HUES48 (cell line): Measurements from ENCODE around the gene ZNF584.

Experiments
- H3K27ac ChIP-seq: one replicate; pipeline ENCODE4 v1.7.0; 2013; ENCODE audit warnings: low read depth, low read length, inconsistent platforms
- H3K27me3 ChIP-seq: 2 replicates; pipeline ENCODE4 v1.6.1; 2013; ENCODE audit warnings: mild to moderate bottlenecking, low read length; ENCODE audit not compliant: control insufficient read depth, insufficient read depth
- H3K36me3 ChIP-seq: 2 replicates; pipeline ENCODE4 v1.6.1; 2013; ENCODE audit warnings: low read length; ENCODE audit not compliant: control insufficient read depth, insufficient read depth
- H3K4me1 ChIP-seq: 2 replicates; pipeline ENCODE4 v1.6.1; 2013; ENCODE audit warnings: mild to moderate bottlenecking, low read length; ENCODE audit not compliant: control insufficient read depth, insufficient read depth
- H3K4me3 ChIP-seq: 2 replicates; pipeline ENCODE4 v1.5.1; 2013; ENCODE audit warnings: mild to moderate bottlenecking, low read depth, low read length
- H3K9ac ChIP-seq: 2 replicates; pipeline ENCODE4 v1.6.1; 2013; ENCODE audit warnings: mild to moderate bottlenecking, low read depth, low read length, moderate library complexity
- H3K9me3 ChIP-seq: 2 replicates; pipeline ENCODE4 v1.6.1; 2013; ENCODE audit warnings: low read length; ENCODE audit not compliant: control insufficient read depth, insufficient read depth

ZNF584 gene

GRCh38 chr19:58387338-58388174, 20.9 kb upstream of the ZNF584 start:
- peaks cover 8% of the 10 kb centered on the region for H3K4me1 ChIP-seq
- H3K9ac ChIP-seq = peak overlapping the region; percentile 78
- peaks cover 44% of the 10 kb centered on the region for H3K36me3 ChIP-seq
- H3K4me3 ChIP-seq = peak overlapping the region; percentile 75
- H3K9me3 ChIP-seq = no peaks in the 10 kb centered on the region
- H3K27me3 ChIP-seq = no peaks in the 10 kb centered on the region
- H3K27ac ChIP-seq = peak overlapping the region; percentile 100

- no peaks in the 10 kb centered on the region for H3K9me3 ChIP-seq
- H3K4me1 ChIP-seq = peaks cover 8% of the 10 kb centered on the region
- H3K27me3 ChIP-seq = no peaks in the 10 kb centered on the region
- H3K4me3 ChIP-seq = peak overlapping the region; percentile 75
- H3K27ac ChIP-seq = no peak overlapping the region
- H3K36me3 ChIP-seq = peaks cover 50% of the 10 kb centered on the region
- no peak overlapping the region for H3K9ac ChIP-seq
Observed at GRCh38 chr19:58388175-58388526, 20.3 kb upstream of the ZNF584 start.

GRCh38 chr19:58392945-58393724, 15.3 kb upstream of the ZNF584 start:
- Histone ChIP-seq H3K36me3 (peaks cover 65% of the 10 kb centered on the region), H3K27ac (peak overlapping the region; percentile 28), H3K4me3 (no peak overlapping the region), H3K4me1 (peaks cover 7% of the 10 kb centered on the region; the same call in 1 of the 2 replicates), H3K27me3 (peaks cover 10% of the 10 kb centered on the region), H3K9me3 (no peaks in the 10 kb centered on the region), H3K9ac (no peak overlapping the region)

DNA sequence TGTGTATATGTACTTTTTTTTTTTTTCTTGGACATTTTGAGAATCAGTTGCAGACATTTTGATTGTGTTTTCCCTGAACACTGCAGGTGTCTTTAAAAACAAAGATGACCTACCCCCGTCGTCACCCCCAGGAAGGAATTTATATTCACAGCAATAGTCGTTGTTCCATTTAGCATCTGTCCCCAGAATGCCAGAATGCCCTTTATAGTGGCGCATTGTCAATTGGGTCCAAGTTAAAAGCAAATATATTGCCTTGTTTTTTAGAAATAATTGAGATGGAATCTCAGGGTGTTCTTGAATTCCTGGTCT, 14.8 kb upstream of the ZNF584 start:
- H3K27ac ChIP-seq = no peak overlapping the region
- H3K4me3 ChIP-seq = no peak overlapping the region
- peaks cover 10% of the 10 kb centered on the region for H3K27me3 ChIP-seq
- H3K9me3 ChIP-seq = no peaks in the 10 kb centered on the region
- H3K9ac ChIP-seq = no peak overlapping the region
- H3K36me3 ChIP-seq = peaks cover 60% of the 10 kb centered on the region
- peaks cover 7% of the 10 kb centered on the region; the same call in 1 of the 2 replicates for H3K4me1 ChIP-seq

GRCh38 chr19:58394821-58395219, 13.6 kb upstream of the ZNF584 start:
- Histone ChIP-seq H3K9me3 (no peaks in the 10 kb centered on the region), H3K27me3 (peaks cover 10% of the 10 kb centered on the region), H3K36me3 (peaks cover 51% of the 10 kb centered on the region), H3K27ac (no peak overlapping the region), H3K4me1 (peaks cover 7% of the 10 kb centered on the region; the same call in 1 of the 2 replicates), H3K9ac (no peak overlapping the region), H3K4me3 (no peak overlapping the region)

DNA sequence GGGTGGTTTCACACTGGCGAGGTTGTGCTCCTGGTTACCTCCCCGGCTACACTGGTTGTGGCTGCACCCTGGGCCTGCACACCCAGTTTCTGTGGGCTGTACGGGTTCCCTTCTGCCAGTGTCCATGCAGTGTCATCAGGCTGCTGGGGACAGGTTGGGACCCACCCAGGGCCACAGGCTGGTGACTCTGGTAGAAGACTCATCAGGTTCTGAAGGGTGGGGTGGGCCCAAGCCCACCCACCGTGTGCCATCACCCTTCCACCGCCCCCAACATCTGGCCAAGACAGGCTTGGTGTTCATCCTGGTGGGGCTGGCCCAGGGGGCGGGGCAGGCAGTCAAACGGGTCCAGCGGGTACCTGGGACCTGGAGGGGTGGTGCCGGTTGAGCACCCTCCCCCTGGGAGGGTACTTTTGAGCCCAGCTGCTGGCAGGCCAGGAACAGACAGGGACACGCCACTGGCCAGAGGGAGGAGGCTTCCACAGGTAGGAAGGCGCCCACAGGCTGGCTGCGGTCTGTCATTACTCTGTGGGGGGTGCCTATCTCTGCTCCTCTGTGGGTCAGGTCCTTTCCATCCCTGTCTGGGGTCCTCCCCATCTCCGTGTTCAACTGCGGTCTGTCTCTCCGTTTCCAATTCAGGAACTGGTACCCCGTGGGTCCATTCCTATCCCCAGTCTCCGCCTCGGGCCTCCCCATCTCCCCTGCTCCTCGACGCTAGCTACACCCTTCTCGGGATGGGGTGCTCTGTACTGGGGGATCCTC, 13.1 kb upstream of the ZNF584 start, which contains the start of gene RNF225:
RNF225 (plus strand) TSS at position 437 of the 759 bp plus-strand sequence. CDS start 434 bp downstream, outside the sequence.
- Histone ChIP-seq H3K27me3 (peaks cover 10% of the 10 kb centered on the region), H3K27ac (no peak within 1 kb of the TSS), H3K9me3 (no peaks in the 10 kb centered on the region), H3K4me3 (peak within 1 kb of the TSS; percentile 53), H3K9ac (no peak within 1 kb of the TSS), H3K4me1 (peaks cover 7% of the 10 kb centered on the region; the same call in 1 of the 2 replicates), H3K36me3 (peaks cover 46% of the 10 kb centered on the region)

GRCh38 chr19:58395979-58396627, 12.3 kb upstream of the ZNF584 start:
- peaks cover 39% of the 10 kb centered on the region for H3K36me3 ChIP-seq
- H3K4me1 ChIP-seq = peaks cover 7% of the 10 kb centered on the region; the same call in 1 of the 2 replicates
- H3K27me3 ChIP-seq = peaks cover 10% of the 10 kb centered on the region
- peak overlapping the region; percentile 53 for H3K4me3 ChIP-seq
- H3K9me3 ChIP-seq = no peaks in the 10 kb centered on the region
- no peak overlapping the region for H3K27ac ChIP-seq
- no peak overlapping the region for H3K9ac ChIP-seq

- H3K9me3 ChIP-seq = no peaks in the 10 kb centered on the region
- peaks cover 31% of the 10 kb centered on the region for H3K36me3 ChIP-seq
- H3K27me3 ChIP-seq = peaks cover 10% of the 10 kb centered on the region
- H3K27ac ChIP-seq = no peak overlapping the region
- H3K4me1 ChIP-seq = peaks cover 7% of the 10 kb centered on the region; the same call in 1 of the 2 replicates
- peak overlapping the region; percentile 53; the same call in 1 of the 2 replicates for H3K4me3 ChIP-seq
- H3K9ac ChIP-seq = no peak overlapping the region
Observed at GRCh38 chr19:58396691-58397532, 11.5 kb upstream of the ZNF584 start.

GRCh38 chr19:58397533-58398037, 10.9 kb upstream of the ZNF584 start:
- no peak overlapping the region for H3K27ac ChIP-seq
- peaks cover 10% of the 10 kb centered on the region for H3K27me3 ChIP-seq
- no peak overlapping the region for H3K9ac ChIP-seq
- H3K36me3 ChIP-seq = peaks cover 24% of the 10 kb centered on the region
- H3K9me3 ChIP-seq = no peaks in the 10 kb centered on the region
- no peak overlapping the region for H3K4me3 ChIP-seq
- peaks cover 7% of the 10 kb centered on the region; the same call in 1 of the 2 replicates for H3K4me1 ChIP-seq
